ENCODE results near the gene IL5.
"Not testable (repeated sequence)": the region's sequence is repeated elsewhere in the genome, so short reads cannot be mapped to it uniquely, and the experiment has no call there.

The IL5 gene

DNA sequence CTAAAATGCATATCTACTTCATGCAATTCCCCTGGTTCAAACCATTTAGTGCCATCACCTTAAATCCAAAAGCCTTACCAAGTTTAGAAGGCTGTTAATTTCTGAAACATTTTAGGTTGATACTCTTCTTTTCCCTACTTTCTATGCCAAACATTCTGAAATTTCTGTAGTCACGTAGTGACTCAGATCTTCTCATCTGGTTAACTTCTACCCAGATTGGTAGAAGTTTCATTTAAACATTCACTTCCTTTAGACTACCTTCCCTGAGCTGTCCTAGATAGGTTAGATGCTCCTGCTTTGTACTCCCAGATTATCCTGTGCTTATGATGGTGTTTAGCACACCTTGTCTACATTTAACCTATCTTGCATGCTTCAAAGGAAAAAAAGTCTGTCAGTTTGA lies 23.3 kb upstream of the IL5 start:
- in situ Hi-C loops (cut with HindIII; ENCODE audit: low sequenced_read_pairs) = no loop called here
- TF ChIP-seq, protein P1, sequence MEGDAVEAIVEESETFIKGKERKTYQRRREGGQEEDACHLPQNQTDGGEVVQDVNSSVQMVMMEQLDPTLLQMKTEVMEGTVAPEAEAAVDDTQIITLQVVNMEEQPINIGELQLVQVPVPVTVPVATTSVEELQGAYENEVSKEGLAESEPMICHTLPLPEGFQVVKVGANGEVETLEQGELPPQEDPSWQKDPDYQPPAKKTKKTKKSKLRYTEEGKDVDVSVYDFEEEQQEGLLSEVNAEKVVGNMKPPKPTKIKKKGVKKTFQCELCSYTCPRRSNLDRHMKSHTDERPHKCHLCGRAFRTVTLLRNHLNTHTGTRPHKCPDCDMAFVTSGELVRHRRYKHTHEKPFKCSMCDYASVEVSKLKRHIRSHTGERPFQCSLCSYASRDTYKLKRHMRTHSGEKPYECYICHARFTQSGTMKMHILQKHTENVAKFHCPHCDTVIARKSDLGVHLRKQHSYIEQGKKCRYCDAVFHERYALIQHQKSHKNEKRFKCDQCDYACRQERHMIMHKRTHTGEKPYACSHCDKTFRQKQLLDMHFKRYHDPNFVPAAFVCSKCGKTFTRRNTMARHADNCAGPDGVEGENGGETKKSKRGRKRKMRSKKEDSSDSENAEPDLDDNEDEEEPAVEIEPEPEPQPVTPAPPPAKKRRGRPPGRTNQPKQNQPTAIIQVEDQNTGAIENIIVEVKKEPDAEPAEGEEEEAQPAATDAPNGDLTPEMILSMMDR (IDR thresholded peaks at IDR 0.05; ENCODE audit: low read depth, low read length) = no peak

DNA sequence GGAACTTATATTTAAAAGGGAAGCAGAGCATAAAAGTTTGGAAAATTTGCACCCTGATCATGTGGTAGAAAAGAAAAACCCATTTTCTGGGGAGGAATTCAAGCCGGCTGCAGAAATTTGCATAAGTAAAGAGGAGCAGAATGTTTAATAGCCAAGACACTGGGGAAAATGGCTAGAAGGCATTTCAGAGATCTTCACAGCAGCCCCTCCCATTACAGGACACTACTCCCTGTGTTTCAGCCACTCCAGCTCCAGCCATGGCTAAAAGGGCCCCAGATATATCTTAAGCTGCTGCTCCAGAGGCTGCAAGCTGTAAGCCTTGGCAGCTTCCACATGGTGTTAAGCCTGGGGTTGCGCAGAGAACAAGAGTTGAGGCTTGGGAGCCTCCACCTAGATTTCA lies 21.2 kb upstream of the IL5 start:
- H3K4me3 ChIP-seq (ENCODE audit: low read depth, low read length); in situ Hi-C loops (cut with HindIII; ENCODE audit: low sequenced_read_pairs); DNase-seq (ENCODE audit: low read depth, low spot score): not testable (repeated sequence)

More for the DNA sequence above, 23.3 kb upstream of the IL5 start:
- no peak overlapping the region for H3K4me3 ChIP-seq (ENCODE audit: low read depth, low read length)
- no peak for DNase-seq (ENCODE audit: low read depth, low spot score)

DNA sequence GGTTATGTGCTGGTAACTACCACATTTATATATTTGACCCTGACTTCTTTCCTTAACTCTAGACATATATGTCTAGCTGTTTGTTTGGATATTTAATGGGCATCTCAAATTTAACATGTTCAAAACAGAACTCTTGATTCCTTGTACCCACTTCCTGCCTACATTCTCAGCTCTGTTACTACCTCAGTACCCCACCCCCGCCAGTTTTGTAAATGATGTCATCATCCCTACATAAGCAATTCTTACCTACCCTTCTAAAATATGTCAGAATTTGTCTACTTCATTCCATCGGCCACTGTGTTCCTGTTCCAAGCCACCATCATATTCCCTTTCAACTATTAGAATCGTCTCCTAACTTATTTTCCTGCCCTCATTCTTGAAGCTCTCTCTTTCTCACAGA lies 18.3 kb upstream of the IL5 start:
- H3K4me3 ChIP-seq (ENCODE audit: low read depth, low read length) = no peak overlapping the region
- DNase-seq (ENCODE audit: low read depth, low spot score) = no peak
- TF ChIP-seq, protein P1 (IDR thresholded peaks at IDR 0.05; ENCODE audit: low read depth, low read length) = no peak
- in situ Hi-C loops (cut with HindIII; ENCODE audit: low sequenced_read_pairs) = no loop called here

DNA sequence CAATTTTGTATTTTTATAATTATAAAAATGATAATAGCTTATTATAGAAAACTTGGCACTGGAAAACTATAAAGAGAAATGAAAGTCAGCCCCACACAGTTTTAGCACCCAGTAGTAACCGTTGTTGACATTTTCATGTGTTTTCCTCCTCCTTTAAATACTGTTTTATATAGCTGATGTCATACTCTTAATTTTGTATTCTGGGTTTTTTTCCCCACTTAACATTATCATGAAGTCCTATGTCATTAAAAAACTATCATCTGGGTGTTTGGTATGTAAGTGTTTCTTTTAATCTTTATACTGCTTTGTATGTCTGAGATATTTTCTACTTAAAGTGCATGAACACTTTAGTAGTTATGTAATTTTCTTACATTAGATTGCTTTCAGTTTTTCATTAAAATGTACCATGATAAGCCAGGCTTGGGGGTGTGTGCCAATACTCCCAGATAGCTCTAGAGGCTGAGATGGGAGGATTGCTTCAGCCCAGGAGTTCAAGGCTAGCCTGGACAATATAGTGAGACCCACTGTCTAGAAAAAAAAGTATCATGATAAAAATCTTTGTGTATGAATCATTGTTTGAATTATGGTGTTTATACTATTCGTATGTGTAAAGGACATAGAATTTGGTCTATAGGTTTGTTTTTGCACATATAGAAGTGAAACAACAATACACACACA lies 16.2 kb upstream of the IL5 start:
- TF ChIP-seq, protein P1 (IDR thresholded peaks at IDR 0.05; ENCODE audit: low read depth, low read length) = no peak
- in situ Hi-C loops (cut with HindIII; ENCODE audit: low sequenced_read_pairs) = no loop called here
- no peak for DNase-seq (ENCODE audit: low read depth, low spot score)

GRCh38 chr5:132557478-132558172 lies 14.3 kb upstream of the IL5 start:
- in situ Hi-C loops (cut with HindIII; ENCODE audit: low sequenced_read_pairs) = no loop called here
- TF ChIP-seq, protein P1 (IDR thresholded peaks at IDR 0.05; ENCODE audit: low read depth, low read length) = no peak
- H3K4me3 ChIP-seq (ENCODE audit: low read depth, low read length) = peak overlapping the region; percentile 72
- peak; percentile 28 for DNase-seq (ENCODE audit: low read depth, low spot score)

More for the DNA sequence above, 16.2 kb upstream of the IL5 start:
- H3K4me3 ChIP-seq (ENCODE audit: low read depth, low read length) = no peak overlapping the region

DNA sequence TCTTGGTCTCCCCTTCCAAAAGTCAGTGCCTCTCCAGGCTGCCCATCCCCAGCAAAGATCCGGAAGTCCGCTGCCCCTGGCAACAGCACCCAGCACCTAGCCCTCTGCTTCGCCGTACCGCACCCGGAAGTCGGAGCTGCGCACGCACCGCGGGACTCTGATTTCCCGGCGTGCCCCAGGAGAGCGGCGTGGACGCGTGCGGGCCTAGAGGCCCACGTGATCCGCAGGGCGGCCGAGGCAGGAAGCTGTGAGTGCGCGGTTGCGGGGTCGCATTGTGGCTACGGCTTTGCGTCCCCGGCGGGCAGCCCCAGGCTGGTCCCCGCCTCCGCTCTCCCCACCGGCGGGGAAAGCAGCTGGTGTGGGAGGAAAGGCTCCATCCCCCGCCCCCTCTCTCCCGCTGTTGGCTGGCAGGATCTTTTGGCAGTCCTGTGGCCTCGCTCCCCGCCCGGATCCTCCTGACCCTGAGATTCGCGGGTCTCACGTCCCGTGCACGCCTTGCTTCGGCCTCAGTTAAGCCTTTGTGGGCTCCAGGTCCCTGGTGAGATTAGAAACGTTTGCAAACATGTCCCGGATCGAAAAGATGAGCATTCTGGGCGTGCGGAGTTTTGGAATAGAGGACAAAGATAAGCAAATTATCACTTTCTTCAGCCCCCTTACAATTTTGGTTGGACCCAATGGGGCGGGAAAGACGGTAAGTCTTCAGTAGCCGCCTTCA lies 13.6 kb upstream of the IL5 start, which contains the start of gene RAD50:
Gene RAD50 (plus strand): TSS at position 215 of the 715 bp plus-strand sequence. CDS start 348 bp downstream, at position 563.
- in situ Hi-C loops (cut with HindIII; ENCODE audit: low sequenced_read_pairs) = no loop called here
- DNase-seq (ENCODE audit: low read depth, low spot score) = peak; percentile 82
- peak within 1 kb of the TSS; percentile 72 for H3K4me3 ChIP-seq (ENCODE audit: low read depth, low read length)
- TF ChIP-seq, protein P1 (IDR thresholded peaks at IDR 0.05; ENCODE audit: low read depth, low read length) = no peak

Measured in astrocyte of the spinal cord (primary cell).